SH-SY5Y (cell line): ENCODE measurements around the gene SNAPC2.

ENCODE experiments used
- GATA2 ChIP-seq: IDR thresholded peaks from 2 replicates; pipeline ENCODE4 v1.6.1; 2011; ENCODE audit warnings: mild to moderate bottlenecking, low read depth, low read length
- GATA3 ChIP-seq: IDR thresholded peaks from 2 replicates; pipeline ENCODE4 v1.6.1; 2011; ENCODE audit warnings: low read depth, mild to moderate bottlenecking, low read length, moderate library complexity

DNA sequence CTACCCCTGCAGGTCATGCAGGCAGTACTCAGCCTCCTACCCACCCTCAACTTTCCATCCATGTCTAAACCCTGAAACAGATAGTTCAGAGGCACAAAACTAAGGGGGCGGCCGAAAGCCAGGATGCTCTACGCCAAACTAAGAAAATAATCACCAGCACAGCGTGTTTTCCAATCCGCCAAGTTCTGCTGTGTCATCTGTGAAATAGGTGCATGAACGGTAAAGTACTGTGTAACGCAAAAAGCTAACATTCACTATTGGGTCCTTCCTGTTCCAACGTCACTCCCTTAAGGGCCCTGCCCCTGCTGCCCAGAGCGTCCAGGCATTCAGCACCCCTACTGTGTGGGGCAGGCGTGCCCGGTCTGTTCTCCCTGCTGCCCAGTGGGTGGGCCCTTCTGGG lies 35.6 kb downstream of the SNAPC2 start:
- no peak for TF ChIP-seq GATA3
- TF ChIP-seq GATA2 = no peak
